CD4-positive, alpha-beta T cell treated with Interleukin-17A for 4 hours (primary cell): ENCODE data around the gene NUP214.
"Not testable (repeated sequence)": the region's sequence is repeated elsewhere in the genome, so short reads cannot be mapped to it uniquely, and the experiment has no call there.

Source experiments
- DNase-seq: peaks from one replicate; pipeline ENCODE4 v3.0.0-alpha.2; 2020; ENCODE audit warnings: mixed read lengths

The NUP214 gene

GRCh38 chr9:131237931-131238401, 112.6 kb downstream of the NUP214 start:
- peak; percentile 93 for DNase-seq

GRCh38 chr9:131238402-131239021, 113.1 kb downstream of the NUP214 start:
- DNase-seq: no peak

DNA sequence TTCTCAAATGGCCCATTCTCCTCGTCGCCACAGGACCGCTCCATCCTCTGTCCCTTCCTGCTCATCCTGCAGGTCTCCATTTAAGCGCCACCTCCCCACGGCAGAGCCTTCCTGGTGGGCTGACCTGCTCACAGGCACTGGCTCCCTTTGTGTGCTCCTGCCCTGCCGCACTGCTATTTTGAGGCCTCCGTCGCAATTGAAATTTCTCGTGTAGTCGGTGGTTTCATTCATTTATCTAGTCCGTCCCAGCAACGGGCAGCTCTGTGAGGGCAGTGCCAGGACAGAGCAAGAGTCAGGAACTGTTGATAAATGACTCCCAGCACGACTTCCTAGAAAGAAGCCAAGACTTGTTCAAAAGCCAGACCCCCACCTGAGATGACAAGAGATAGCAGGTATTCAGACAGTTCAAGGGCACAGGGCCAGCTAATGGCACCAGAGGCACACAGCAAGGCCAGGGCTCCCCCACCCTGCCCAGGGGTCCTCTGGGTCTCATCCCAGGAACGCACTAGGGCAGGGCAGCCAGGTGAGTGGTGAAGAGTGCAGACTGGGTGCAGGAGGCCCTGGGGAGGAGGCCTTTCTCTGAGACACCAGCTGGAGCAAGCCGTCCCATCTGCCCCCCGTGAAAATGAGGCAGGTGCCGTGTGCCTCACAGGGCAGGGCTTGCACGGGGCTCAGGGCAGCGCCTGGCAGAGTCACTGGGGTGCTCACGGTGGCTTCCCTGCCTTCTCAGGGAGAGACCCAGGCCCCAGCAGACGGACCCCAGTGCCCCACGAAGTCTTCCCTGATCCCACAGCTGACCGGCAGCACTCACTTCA, 114.0 kb downstream of the NUP214 start:
- no peak for DNase-seq

GRCh38 chr9:131240047-131240921, 114.9 kb downstream of the NUP214 start:
- DNase-seq: no peak

- DNase-seq: not testable (repeated sequence)
These were observed 118.9 kb downstream of the NUP214 start for GRCh38 chr9:131244331-131244730.

GRCh38 chr9:131246618-131247017, 121.2 kb downstream of the NUP214 start:
- DNase-seq: no peak

GRCh38 chr9:131252120-131252519, 126.7 kb downstream of the NUP214 start:
- DNase-seq: peak; percentile 2

DNA sequence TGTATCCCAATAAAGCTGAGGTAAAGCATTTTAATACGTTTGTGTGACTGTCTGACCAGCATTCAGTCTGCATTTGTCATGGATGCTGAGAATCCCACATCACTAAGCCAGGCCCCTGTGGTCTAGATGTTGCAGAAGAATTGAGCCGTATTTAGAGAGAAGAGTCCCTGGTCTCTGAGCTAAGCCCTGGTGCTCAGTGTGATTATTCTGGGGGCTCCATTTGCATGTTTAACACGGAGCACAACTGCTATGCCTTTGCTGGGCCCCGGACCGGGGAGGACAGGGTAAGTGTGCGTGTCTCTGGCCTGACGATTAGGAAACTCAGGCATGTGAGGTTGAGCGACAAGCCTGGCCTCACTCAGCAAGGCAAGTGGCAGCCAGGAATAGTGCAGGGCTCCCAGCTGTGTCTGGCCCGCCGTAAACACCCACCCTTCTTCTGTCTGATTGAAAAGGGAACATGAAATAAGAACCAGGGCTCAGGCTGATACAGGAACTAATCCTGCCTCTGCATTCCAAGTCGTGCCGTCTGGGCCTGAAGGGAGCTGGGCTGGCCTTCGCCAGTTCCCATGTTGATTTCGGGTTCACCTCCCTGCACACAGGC, 128.6 kb downstream of the NUP214 start:
- peak; percentile 3 for DNase-seq

DNA sequence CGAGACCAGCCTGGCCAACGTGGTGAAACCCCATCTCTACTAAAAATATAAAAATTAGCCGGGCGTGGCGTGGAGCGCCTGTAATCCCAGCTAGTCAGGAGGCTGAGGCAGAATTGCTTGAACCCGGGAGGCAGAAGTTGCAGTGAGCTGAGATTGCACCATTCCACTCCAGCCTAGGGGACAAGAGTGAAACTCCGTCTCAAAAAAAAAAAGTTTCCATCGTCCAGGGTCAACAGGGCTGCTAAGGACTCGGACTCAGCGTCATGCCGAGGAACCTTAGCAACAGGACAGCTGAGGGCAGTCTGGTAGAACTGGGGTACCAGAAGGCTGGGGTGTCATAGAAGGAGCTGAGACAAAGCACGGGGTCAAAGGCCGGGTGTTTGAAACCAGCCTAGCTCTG, 129.2 kb downstream of the NUP214 start:
- no peak for DNase-seq

DNA sequence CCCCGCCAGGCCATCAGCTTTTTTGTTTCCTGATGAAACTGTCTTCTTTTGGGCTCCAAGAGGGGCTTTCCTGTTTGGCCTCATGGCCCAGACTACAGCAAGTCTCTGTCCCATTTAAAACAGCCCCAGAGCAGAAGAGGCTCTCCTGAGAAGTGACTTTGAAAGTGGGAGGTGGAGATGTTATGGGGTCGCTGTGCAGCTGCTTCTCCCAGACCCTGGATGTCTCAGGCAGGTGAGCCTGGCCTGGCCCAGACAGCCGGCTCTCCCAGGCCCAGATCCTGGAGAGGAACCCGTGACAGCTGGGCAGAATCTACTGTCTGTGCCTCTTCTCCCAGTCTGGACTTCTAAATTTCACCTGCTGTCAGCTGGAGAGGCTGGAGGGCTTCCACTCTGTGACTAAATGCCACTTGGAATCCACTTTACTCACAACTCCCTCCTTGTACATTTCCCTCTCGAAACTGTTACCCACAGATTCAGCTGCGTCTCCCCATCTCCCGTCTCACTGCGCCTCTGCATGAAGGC, 130.4 kb downstream of the NUP214 start:
- DNase-seq: no peak

DNA sequence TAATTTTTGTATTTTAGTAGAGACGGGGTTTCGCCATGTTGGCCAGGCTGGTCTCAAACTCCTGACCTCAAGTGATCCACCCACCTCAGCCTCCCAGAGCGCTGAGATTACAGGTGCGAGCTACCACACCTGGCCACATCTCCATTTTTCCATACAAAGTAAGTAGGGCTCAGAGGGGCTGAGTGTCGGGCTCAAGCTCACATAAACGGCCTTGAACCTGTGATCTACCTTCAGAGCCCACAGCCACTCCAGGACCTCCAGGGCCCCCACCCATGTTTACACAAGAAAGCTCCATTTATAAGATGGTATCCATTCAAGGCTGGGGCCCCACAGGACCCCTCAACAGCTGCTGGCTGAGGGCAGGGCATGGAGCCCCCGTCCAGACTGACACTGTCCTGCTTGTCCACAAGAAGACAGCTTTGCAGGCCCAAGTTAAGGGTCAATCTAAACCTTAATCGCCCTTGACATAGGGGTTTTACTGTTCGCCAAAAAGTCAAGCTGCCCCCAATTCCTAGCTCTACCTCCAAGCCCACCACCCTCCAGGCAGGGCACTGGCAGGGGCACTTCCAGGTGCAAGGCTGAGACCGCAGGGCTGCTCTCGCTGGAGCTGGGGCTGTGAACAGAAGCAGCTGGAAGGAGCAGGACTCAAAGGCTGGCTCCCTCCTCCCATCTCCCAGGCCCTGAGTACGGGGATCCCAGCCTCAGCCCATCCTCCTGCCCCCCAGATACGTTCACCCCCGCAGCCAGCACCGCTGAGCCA, 132.1 kb downstream of the NUP214 start:
- DNase-seq: peak; percentile 17

DNA sequence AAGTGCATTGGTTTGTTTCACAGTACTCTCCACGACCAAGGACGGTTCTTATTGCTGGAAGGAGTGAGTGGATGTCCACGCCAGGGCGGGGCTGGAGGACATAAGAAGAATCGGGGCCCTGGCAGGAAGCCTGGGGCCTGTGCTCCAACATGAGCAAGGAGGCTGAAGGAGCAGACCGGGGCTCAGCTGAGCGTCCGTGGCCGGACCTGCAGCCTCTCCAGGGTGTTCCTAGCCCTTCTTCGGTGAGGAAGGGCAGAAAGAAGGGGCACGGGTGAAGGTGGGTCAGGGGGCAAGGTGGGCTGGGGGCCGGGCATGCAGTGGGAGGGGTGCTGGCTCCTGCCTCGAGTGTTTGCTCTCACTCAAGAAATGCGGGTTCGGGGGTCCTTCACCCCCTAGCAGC, 132.8 kb downstream of the NUP214 start:
- DNase-seq: peak; percentile 5

DNA sequence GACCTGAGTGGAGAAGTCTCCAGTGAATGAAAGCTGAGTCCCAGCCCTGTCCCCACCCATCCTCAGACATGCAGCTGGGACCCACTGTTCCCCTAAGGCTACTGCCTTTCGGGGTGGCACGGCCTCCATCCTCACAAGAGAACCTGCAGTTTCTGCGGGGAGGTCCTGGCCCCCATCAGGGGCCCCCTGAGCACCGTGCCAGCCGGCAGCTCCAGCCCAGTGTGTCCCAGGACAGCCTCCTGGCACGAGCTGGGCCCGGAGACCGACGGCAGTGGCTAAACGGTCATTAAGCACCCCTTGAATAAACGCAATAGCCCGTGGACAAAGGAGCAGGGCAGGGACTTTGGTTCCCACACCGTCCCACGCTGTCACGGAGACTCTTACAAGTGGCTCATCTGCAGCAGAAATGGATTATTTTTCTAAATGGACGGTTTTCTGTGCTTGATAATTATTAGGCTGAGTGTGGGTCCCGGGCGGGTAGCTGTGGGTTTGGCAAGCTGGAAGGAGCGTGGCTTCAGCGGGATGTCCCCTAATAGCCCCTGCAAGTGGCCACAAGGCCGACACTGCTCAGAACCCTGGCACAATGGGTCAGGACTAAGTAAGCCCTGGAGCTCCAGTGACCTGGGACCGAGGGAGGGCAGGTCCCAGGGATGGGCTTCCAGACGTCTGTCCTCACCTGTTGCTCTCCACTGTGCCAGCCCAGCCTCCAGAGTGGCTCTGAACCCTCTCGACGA, 133.5 kb downstream of the NUP214 start:
- DNase-seq: peak; percentile 2

- DNase-seq: peak; percentile 1
These were observed 134.1 kb downstream of the NUP214 start for GRCh38 chr9:131259432-131259898.

DNA sequence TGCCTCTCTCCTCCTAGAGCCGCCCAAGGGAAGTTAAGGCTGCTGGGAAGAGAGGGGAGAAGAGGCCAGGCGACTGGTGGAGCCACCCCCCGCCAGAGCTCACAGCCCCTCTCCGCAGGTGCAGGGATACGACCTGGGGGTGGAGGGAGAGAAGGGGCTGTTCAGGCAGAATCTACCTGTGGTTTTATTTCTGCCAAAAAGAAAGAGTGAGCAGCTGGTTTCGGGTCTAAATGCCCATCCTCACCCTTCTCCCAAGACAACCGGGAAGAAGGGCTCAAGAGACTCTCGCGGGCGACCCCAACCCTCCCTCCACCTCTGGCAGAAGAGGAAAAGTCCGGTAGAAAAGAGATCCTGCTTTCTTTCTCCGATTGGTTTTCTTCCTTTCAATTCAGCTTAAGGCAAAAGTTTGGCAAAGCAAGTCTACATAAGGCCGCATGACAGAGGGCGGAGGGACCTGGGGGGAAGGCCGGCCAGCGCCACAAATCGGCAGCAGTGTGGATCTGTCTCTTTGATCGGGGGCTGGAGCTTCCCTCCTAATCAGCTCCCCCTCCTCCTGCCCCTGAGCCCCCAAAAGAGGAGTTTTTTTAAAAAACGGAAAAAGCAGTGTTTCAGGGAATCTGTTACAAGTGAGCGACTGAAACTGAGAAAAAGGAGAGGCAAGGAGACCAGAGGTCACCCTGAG, 134.7 kb downstream of the NUP214 start:
- DNase-seq: peak; percentile 2

- DNase-seq: peak; percentile 1
These were observed 135.5 kb downstream of the NUP214 start for GRCh38 chr9:131260751-131261452.

GRCh38 chr9:131262327-131263032, 137.1 kb downstream of the NUP214 start:
- DNase-seq: peak; percentile 2

DNA sequence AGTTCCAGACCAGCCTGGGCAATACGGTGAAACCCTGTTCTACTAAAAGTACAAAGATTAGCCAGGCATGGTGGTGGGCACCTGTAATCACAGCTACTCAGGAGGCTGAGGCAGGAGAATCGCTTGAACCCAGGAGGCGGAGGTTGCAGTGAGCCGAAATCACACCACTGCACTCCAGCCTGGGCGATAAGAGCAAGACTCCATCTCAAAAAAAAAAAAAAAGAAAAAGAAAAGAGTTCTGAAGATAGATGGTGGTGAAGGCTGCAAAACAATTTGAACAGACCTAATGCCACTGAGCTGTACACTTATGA, 137.6 kb downstream of the NUP214 start:
- not testable (repeated sequence) for DNase-seq

GRCh38 chr9:131263701-131264100, 138.3 kb downstream of the NUP214 start:
- DNase-seq: peak; percentile 11
